ENCODE measurements around the gene CYS1.
"Not testable (repeated sequence)": the region's sequence is repeated elsewhere in the genome, so short reads cannot be mapped to it uniquely, and the experiment has no call there.

The CYS1 gene

GRCh38 chr2:10046931-10047330 lies 33.3 kb downstream of the CYS1 start:
- no peak for DNase-seq (ENCODE audit: low spot score)

- DNase-seq (ENCODE audit: low spot score), result no peak
Observed at GRCh38 chr2:10045561-10046355, 34.5 kb downstream of the CYS1 start.

- peak; percentile 78 for DNase-seq (ENCODE audit: low spot score)
Observed at GRCh38 chr2:10043906-10044601, 36.2 kb downstream of the CYS1 start.

DNA sequence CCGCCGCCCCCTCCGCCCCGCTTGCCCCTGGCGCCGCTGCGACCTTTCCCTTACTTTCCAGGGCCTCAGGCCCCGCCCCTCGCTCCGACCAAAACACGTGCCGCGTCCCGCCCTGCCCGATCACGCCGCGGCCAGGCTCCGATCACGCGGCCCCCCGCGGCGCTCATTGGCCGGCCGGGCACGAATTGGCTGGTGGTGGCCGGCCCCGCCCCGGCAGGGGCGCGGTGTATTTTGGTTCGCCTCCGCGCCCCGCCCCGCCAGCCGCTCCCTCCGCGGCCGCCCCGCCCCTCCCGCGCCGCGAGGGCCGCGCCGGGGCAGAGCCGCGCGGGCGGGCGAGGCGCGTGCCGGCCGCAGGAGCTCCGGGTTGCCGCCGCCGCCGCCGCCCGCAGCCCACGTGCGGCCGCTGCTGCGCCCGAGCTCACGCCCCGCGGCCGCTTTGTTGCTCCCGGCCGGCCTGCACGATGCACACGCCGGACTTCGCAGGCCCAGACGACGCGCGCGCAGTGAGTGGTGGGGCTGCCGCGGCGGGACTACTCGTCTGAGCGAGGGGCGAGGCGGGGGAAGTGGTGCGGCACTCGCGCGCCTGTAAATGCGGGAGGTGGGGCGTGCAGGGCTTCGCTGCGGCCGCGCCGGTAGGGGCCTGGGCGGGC lies 36.8 kb downstream of the CYS1 start, which contains the start of gene KLF11:
TSS of gene KLF11 (plus strand) at position 295 of the 650 bp plus-strand sequence. CDS start at position 462, 167 bp downstream.
- DNase-seq (ENCODE audit: low spot score), result peak; percentile 80

DNA sequence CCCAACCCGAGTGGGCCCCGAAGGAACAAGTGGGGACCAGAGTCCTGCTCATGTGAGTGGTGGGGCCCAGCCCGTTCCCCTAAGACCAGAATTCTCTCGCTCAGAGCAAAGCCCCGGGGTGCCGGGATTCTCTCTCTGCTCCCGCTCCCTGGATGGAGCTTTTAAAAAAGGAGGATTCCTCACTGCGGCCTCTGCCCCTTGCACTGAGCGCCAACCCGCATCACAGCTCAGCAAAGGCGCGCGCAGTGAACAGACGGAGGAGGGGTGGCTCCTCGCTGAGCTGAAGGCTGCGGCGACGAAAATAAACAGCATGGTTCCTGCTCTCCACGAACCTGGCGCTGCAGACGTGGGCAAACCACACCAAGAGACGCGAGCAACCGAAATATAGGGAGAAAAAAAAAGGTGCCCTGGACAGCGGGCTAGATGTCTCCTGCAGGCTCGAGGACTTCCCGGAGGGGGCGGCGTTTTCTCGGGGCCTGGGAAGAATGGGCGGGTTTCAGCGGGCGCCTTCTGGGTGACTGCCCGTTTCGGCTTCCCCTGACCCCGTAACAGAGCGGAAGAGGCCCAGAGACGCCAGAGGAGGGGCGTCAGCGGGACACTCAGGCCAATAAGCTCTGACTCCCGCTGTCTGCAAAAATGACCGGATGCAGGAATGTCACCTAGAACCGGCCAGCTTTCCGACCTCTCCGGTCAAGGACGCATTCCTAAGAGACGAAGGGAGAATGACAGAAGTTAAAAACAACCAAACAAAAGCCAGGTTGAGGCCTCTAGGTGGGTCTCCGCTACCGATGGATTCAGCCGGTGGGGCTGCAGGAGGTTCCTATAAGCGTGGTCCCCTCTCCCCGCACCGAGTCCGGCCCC lies 37.7 kb downstream of the CYS1 start:
- DNase-seq (ENCODE audit: low spot score), result peak; percentile 89

GRCh38 chr2:10041711-10042110 lies 38.5 kb downstream of the CYS1 start:
- DNase-seq (ENCODE audit: low spot score), result no peak

- DNase-seq (ENCODE audit: low spot score), result no peak
Observed at GRCh38 chr2:10039658-10040410, 40.4 kb downstream of the CYS1 start.

GRCh38 chr2:10038716-10039115 lies 41.5 kb downstream of the CYS1 start:
- no peak for DNase-seq (ENCODE audit: low spot score)

DNA sequence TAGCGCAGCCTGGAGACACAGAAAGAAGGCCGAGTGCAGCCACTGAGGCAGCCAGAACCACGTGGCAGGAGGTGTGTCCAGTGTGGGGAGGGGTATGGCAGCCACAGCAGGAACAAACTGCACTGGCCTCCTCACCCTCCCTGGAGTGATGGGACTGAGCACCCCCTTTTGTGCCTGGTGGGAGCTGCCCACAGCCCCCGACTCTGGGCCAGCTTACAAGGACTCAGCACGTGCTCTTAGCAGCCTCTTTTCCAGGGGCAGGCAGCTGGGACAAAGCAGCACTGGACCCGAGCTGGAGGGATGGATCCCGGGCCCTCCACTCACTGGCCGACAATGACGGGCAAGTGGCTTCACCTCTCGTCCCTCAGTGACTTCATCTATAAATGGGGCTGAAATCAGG lies 42.1 kb downstream of the CYS1 start:
- no peak for DNase-seq (ENCODE audit: low spot score)

DNA sequence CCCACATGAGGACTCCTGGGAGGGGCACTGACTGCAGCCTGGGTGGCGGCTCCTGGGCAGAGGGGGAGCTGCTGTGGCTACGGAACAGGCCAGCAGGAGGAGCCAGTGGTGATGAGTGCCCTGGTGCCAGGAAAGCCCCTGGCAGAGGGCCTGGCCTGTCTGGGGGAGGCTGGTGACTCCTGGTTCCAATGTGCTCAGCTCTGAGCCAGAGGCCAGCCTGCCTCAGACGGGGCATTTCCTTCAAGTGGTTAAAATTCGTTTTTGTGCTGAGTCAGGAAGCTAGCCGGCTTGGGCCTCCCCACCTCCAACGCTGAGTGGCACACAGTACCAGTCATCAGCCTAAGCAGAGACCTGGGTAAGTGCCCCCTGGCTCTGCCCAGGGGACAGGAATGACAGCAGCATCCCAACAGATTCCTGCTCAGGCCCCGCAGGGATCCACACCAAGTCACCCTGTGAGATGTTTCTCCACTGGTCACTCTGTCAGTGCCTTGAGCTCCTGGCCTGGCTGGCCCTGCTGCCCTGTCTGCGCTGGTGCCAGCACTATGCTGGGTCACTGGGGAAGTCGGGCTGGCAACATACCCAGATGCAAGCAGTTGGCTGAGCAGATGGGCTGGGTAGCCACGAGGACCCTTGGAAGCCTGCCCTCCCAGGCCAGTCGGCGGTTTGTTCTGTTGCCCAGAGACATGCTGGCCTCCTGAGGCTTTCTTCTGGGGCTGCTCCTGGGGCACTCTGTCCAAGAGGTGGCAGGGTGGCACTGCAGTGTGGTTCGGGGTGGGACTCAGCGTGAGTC lies 43.9 kb downstream of the CYS1 start:
- DNase-seq (ENCODE audit: low spot score), result peak; percentile 64

DNA sequence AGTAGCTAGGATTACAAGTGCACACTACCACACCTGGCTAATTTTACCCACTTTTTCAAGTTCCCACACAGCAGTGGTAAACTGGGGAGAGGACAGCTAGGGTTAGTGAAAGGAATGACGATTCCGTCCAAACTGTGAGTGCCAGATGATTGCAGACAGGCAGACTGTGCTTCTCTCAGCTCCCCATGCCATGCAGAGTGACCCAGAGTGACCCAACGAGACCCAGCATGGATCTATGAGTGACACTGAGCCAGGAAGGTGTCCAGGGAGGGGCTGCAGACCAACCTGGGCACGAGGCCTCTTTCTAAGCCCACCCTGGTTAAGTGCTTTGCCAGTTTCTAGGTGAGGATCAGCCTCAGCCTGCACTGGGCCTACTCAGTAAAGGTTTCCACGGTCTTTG lies 44.6 kb downstream of the CYS1 start:
- no peak for DNase-seq (ENCODE audit: low spot score)

DNA sequence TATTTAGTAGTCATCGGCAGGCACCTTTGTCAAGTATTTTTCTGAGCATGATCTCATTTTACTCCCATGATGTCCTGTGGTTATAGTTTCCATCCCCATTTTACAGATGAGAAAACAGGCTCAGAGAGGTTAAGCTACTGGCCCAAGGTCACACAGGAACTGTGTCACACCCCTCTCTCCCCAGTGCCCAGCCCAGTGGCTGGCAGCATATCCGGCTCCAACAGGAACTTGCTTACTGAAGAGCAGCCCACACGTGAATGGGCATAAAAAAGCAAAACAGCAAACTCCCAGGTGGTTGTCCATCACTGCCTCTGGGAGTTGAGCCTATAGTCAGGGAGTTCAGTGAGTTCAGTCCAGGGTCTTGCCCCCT lies 45.2 kb downstream of the CYS1 start:
- DNase-seq (ENCODE audit: low spot score), result no peak

GRCh38 chr2:10034333-10035052 lies 45.7 kb downstream of the CYS1 start:
- DNase-seq (ENCODE audit: low spot score), result no peak

DNA sequence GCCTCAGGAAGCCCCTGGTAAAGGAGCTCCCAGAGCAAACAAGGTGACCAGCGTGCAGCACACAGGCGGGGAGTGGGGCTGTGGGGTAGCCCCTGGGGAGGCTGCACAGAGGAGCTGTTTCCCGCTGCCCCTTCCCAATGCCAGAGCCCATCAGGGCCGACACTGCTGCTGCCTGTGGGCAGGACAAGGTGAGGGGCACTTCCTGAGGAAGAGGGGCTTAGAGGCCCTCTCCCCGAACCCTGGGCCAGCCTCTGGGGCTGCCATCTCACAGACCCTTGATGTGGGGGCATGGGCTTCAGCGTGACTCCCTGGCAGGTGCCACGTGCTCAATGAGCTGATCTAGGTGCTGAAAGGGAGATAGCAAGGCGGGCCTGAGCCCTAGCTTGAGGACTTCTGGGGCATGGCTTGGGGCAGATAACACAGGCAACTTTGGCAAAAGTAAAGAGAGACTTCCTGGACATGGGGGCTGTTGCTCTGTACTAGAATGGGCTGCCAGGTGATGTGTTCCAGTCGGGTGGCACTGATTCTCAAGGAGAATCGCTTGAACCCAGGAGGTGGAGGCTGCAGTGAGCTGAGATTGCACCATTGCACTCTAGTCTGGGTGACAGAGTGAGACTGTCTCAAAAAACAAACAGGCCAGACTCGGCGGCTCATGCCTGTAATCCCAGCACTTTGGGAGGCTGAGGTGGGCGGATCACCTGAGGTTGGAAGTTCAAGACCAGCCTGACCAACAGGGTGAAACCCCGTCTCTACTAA lies 46.8 kb downstream of the CYS1 start:
- DNase-seq (ENCODE audit: low spot score), result no peak

DNA sequence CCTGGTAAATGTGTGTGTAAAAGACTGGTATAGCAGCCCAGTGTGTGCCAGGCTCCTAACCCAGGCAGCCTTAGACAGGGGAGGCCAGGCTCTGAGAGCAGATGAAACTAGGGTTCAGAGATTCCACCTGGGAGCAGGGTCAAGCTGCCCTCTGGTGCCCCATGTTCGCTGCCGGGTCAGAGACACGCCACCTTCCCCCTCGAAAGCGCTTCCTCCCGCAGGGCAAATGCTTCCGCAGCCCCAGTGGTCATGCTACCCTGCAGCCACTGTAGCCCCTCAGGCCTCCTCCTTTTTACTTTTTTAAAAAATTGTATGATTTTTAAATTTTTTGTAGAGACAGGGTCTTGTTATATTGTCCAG lies 47.5 kb downstream of the CYS1 start:
- no peak for DNase-seq (ENCODE audit: low spot score)

DNA sequence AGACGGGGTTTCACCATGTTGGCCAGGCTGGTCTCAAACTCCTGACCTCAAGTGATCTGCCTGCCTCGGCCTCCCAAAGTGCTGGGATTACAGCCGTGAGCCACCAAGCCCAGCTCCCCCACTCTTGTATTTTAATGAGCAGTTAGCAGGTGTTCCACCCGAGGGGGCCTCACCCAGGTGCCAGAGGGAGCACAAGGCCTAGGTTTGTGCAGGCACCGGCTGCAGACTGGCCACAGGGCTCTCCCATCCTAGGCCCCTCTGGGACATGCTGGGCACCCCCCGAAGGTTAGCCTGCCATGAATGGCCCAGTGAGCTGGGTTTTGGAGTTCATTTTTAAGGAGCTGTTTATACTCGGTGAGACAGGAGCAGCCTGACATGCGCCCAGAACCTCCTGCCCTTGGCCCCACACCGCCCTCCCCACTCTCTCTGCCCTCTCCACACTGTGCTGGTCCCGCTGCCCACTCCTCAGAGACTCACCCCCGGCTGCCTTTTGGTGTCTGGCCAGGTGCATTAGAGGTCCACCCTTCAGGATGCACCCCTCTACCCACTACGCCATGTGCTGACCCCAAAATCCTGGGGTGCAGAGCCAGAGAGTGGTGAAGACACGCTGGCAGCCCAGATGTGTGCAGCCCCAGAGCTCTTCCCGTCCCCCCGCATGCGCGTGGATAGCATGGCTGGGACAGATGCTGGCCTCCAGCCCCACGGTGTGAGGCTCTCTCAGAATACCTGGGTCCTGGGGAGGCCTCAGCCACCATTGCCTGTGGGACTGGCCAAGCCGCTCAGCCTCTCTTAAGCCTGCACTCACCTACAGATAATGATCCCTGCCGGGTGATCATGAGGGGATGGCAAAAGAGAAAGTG lies 48.1 kb downstream of the CYS1 start:
- no peak for DNase-seq (ENCODE audit: low spot score)

DNA sequence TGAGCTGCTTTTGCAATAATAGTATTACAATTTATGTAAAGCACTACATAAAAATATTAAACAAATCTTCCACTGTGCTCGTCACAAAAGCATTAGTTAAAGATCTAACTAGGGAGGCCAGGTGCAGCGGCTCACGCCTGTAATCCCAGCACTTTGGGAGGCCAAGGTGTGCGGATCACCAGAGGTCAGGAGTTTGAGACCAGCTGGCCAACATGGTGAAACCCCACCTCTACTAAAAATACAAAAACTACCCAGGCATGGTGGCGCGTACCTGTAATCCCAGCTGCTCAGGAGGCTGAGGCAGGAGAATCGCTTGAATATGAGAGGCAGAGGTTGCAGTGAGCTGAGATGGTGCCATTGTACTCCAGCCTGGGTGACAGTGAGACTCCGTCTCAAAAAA lies 49.4 kb downstream of the CYS1 start:
- DNase-seq (ENCODE audit: low spot score), result not testable (repeated sequence)

DNA sequence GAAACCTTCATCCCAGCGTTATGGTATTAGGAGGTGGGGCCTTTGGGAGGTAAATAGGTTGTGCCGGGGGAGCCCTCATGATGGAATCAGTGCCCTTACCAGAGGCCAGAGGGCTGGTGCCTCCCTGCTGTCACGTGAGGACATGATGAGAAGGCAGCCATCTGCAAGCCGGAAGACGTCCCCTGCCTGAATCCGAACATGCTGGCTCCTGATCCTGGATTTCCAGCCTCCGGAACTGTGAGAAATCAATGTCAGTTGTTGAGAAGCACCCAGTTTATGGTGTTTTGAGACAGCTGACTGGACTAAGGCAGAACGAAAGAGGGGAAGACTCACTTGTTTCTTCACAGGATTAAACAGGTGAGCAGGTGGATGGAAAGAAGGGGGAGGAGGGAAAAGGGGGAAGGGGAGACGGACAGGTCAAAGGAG lies 49.9 kb downstream of the CYS1 start:
- no peak for DNase-seq (ENCODE audit: low spot score)
